GM18519 (cell line): Measurements from ENCODE around the gene DNAJC1.
"Not testable (repeated sequence)": the region's sequence is repeated elsewhere in the genome, so short reads cannot be mapped to it uniquely, and the experiment has no call there.

ENCODE experiments used
- ATAC-seq: cut with Tn5 transposase; IDR thresholded peaks from one replicate; pipeline ENCODE4 v1.9.1; 2021; ENCODE audit warnings: mild to moderate bottlenecking, moderate library complexity; ENCODE audit not compliant: unreplicated experiment, low FRiP score

DNAJC1 gene

GRCh38 chr10:22003177-22003963, at the start of gene DNAJC1:
Gene DNAJC1, minus strand, starts transcription at chr10:22003730. Its CDS starts 296 bp downstream, at chr10:22003434.
- peak; percentile 92 for ATAC-seq

GRCh38 chr10:22053048-22053447, 49.5 kb upstream of the DNAJC1 start:
- no peak for ATAC-seq

GRCh38 chr10:22049635-22050034, 46.1 kb upstream of the DNAJC1 start:
- ATAC-seq = no peak

- no peak for ATAC-seq
Measured at GRCh38 chr10:22047812-22048211, 44.3 kb upstream of the DNAJC1 start.

GRCh38 chr10:22043327-22043633, 39.8 kb upstream of the DNAJC1 start:
- ATAC-seq = no peak

- ATAC-seq = no peak
Measured at GRCh38 chr10:22042557-22043326, 39.2 kb upstream of the DNAJC1 start.

GRCh38 chr10:22034333-22034732, 30.8 kb upstream of the DNAJC1 start:
- no peak for ATAC-seq

- not testable (repeated sequence) for ATAC-seq
Measured at GRCh38 chr10:22032268-22032667, 28.7 kb upstream of the DNAJC1 start.

- ATAC-seq = no peak
Measured at GRCh38 chr10:22030421-22030820, 26.9 kb upstream of the DNAJC1 start.

GRCh38 chr10:22029445-22030236, 26.1 kb upstream of the DNAJC1 start:
- no peak for ATAC-seq

GRCh38 chr10:22027364-22028238, 24.1 kb upstream of the DNAJC1 start:
- no peak for ATAC-seq

GRCh38 chr10:22026287-22026686, 22.8 kb upstream of the DNAJC1 start:
- ATAC-seq = no peak

- no peak for ATAC-seq
Measured at GRCh38 chr10:22023508-22023907, 20.0 kb upstream of the DNAJC1 start.

GRCh38 chr10:22022257-22023032, 18.9 kb upstream of the DNAJC1 start:
- no peak for ATAC-seq

GRCh38 chr10:22021144-22021543, 17.6 kb upstream of the DNAJC1 start:
- not testable (repeated sequence) for ATAC-seq

GRCh38 chr10:22017283-22018020, 13.9 kb upstream of the DNAJC1 start:
- ATAC-seq = no peak

- ATAC-seq = no peak
Measured at GRCh38 chr10:22016046-22016705, 12.6 kb upstream of the DNAJC1 start.

- ATAC-seq = no peak
Measured at GRCh38 chr10:22010973-22011408, 7.5 kb upstream of the DNAJC1 start.
